Stomach (tissue), 9 donors: ENCODE results near the gene LILRB1. TPM values are rescaled to one million over a fixed set of nuclear protein-coding genes. Genes with fewer than 3 reads are reported as not detected.

Experiments used
- DNase-seq, 2 donors: peaks; one replicate each; pipeline versions ENCODE4 v3.0.0 to v3.0.0-alpha.2; 2013 to 2019
- H3K27ac ChIP-seq, 5 donors: fragments of 200-600 bp in 4 of 5; sonication (generic) in 4 of 5; one replicate each; pipeline ENCODE4 v1.5.1; 2013 to 2019; ENCODE audit warnings: mild to moderate bottlenecking in 1 of 5, moderate library complexity in 1 of 5
- H3K27me3 ChIP-seq, 3 donors: fragments of 200-600 bp; sonication (generic); one replicate each; pipeline ENCODE4 v1.5.1; 2017 to 2019; ENCODE audit warnings: mixed run types in 1 of 3
- H3K36me3 ChIP-seq, 4 donors: fragments of 200-600 bp; sonication (generic); 1 replicate in 3 of 4; 2 replicates in 1 of 4; pipeline ENCODE4 v1.5.1; 2016 to 2019
- H3K4me1 ChIP-seq, 4 donors: fragments of 200-600 bp; sonication (generic); one replicate each; pipeline ENCODE4 v1.5.1; 2016 to 2019
- H3K4me3 ChIP-seq, 4 donors: fragments of 200-600 bp; sonication (generic) in 3 of 4; one replicate each; pipeline ENCODE4 v1.5.1; 2016 to 2019; ENCODE audit warnings: mild to moderate bottlenecking in 1 of 4
- H3K9me3 ChIP-seq, 4 donors: fragments of 200-600 bp; sonication (generic); one replicate each; pipeline ENCODE4 v1.5.1; 2016 to 2019
- CTCF ChIP-seq, 7 experiments: fragments of 450-650 bp in 4 of 7; fragments of 200-600 bp in 3 of 7; sonication (generic) in 3 of 7; IDR thresholded peaks; one replicate each; pipeline ENCODE4 v1.5.1; 2016 to 2019; ENCODE audit warnings: antibody characterized with exemption in 7 of 7, control low read depth in 2 of 7, mild to moderate bottlenecking in 1 of 7
- EP300 ChIP-seq: sonication (generic); formaldehyde crosslinking; IDR thresholded peaks from one replicate; pipeline ENCODE4 v1.6.1; 2017; ENCODE audit warnings: antibody characterized with exemption
- POLR2A ChIP-seq, 4 donors: fragments of 450-650 bp; IDR thresholded peaks; one replicate each; pipeline ENCODE4 v1.6.1; 2016; ENCODE audit warnings: antibody characterized with exemption in 4 of 4, control low read depth in 2 of 4, mild to moderate bottlenecking in 1 of 4, moderate library complexity in 1 of 4
- POLR2AphosphoS5 ChIP-seq, 3 donors: sonication (generic); formaldehyde crosslinking; IDR thresholded peaks; one replicate each; pipeline ENCODE4 v1.6.1; 2016; ENCODE audit warnings: antibody characterized with exemption in 3 of 3
- WGBS, 5 donors: extraction: QIAGEN DNeasy Blood & Tissue Kit in 3 of 5; methylation state at CpG; one replicate each; pipeline versions ENCODE4 v1.1.5 to v1.1.7; 2013 to 2018; 5-methylcytosine and 5-hydroxymethylcytosine counted together
- intact Hi-C: fragments of 100-400 bp; cut with DNase I; formaldehyde crosslinking; loops from one replicate; pipeline ENCODE4 v1.15.1; 2023; ENCODE audit warnings: low total_unique reads
- polyA plus RNA-seq, 3 donors: library from polyadenylated mRNA; stranded (reverse); fragments of 200-250 nt; gene quantifications; one replicate each; pipeline ENCODE4 v1.2.3, GENCODE V29; 2013
- total RNA-seq, 5 donors: library from RNA; depleted of rRNA; stranded (reverse); fragments of >200 nt; gene quantifications; one replicate each; pipeline versions ENCODE4 v1.1.0 to v1.2.3, GENCODE V29; 2014 to 2016
- donor health status: healthy with polysubstance abuse.
- donor health status: Bipolar disorder and iron deficiency.
- donor health status: healthy.

Gene LILRB1
- total and polyA plus RNA-seq, 8 donors, result 0.37 to 50.8 (median 2.0) TPM; not detected in 1

DNA sequence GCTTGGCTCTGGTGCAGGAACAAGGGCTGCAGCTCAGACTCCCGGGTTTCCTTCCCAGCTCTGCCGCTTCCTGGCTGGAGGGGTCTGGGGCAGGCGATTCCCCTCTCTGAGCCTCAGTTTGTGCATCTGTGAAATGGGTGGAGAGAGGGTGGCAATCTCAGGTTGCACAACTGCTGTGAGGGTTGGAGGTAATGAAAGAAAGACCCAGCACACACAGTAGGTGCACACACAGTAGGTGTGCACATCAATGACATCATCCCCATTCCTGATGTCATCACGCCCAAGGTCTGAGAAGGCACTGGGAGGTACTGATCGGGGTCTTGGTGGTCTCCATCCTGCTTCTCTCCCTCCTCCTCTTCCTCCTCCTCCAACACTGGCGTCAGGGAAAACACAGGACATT is 35.2 kb downstream of the LILRB1 start:
- H3K36me3 ChIP-seq, result no peaks in the 10 kb centered on the region
- no peak for DNase-seq
- 73 to 86% (median 78%) methylated on average over 6 of the region's 6 CpGs for WGBS, 5 donors
- peaks cover 0 to 19% (median 0%) of the 10 kb centered on the region in 4 donors for H3K9me3 ChIP-seq
- no peak overlapping the region for H3K27ac ChIP-seq
- H3K4me1 ChIP-seq, result no peaks in the 10 kb centered on the region
- H3K27me3 ChIP-seq, result peaks cover 0 to 50% (median 13%) of the 10 kb centered on the region in 3 donors
- intact Hi-C loops, result no loop called here
- TF ChIP-seq POLR2AphosphoS5 (IDR thresholded peaks at IDR 0.05) (no peak), CTCF (IDR thresholded peaks at IDR 0.05) (no peak), POLR2A (IDR thresholded peaks at IDR 0.05) (no peak), EP300 (no peak)
- no peak overlapping the region for H3K4me3 ChIP-seq

GRCh38 chr19:54667217-54667616 is 36.9 kb downstream of the LILRB1 start:
- Histone ChIP-seq H3K27ac (no peak overlapping the region), H3K36me3 (no peaks in the 10 kb centered on the region), H3K9me3 (peaks cover 0 to 19% (median 0%) of the 10 kb centered on the region in 4 donors), H3K4me1 (no peaks in the 10 kb centered on the region), H3K27me3 (peaks cover 0 to 58% (median 25%) of the 10 kb centered on the region in 3 donors), H3K4me3 (no peak overlapping the region)
- intact Hi-C loops, result no loop called here
- no peak for DNase-seq
- WGBS, 5 donors, result 76 to 90% (median 86%) methylated on average over 12 of the region's 12 CpGs
- no peak for TF ChIP-seq EP300

DNA sequence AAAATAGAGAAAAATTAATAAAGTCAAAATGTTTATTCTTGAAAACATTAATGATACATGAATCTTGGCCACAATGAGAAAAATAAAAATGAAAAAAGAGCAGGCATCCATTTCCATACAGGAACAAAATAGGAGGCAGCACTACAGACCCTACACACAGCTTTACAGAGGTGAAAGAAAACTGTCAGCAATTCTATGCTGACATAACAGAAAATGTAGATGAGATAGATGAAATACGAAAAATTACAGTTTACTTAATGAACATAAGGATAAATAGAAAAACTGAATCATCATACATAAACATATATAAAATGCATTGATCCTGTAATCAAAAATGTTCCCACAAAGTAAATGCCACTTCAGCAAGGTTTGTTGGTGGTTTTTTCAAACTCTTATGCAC is 38.1 kb downstream of the LILRB1 start:
- peaks cover 0 to 52% (median 25%) of the 10 kb centered on the region in 3 donors for H3K27me3 ChIP-seq
- H3K9me3 ChIP-seq, result peaks cover 0 to 19% (median 0%) of the 10 kb centered on the region in 4 donors
- WGBS, 5 donors, result 52 to 59% (median 54%) methylated on average over 1 of the region's 1 CpG
- no peak overlapping the region for H3K4me3 ChIP-seq
- no peak for DNase-seq
- intact Hi-C loops, result no loop called here
- H3K27ac ChIP-seq, result no peak overlapping the region
- no peaks in the 10 kb centered on the region for H3K36me3 ChIP-seq
- no peaks in the 10 kb centered on the region for H3K4me1 ChIP-seq
- TF ChIP-seq CTCF (IDR thresholded peaks at IDR 0.05) (no peak), EP300 (no peak), POLR2A (IDR thresholded peaks at IDR 0.05) (no peak), POLR2AphosphoS5 (IDR thresholded peaks at IDR 0.05) (no peak)

DNA sequence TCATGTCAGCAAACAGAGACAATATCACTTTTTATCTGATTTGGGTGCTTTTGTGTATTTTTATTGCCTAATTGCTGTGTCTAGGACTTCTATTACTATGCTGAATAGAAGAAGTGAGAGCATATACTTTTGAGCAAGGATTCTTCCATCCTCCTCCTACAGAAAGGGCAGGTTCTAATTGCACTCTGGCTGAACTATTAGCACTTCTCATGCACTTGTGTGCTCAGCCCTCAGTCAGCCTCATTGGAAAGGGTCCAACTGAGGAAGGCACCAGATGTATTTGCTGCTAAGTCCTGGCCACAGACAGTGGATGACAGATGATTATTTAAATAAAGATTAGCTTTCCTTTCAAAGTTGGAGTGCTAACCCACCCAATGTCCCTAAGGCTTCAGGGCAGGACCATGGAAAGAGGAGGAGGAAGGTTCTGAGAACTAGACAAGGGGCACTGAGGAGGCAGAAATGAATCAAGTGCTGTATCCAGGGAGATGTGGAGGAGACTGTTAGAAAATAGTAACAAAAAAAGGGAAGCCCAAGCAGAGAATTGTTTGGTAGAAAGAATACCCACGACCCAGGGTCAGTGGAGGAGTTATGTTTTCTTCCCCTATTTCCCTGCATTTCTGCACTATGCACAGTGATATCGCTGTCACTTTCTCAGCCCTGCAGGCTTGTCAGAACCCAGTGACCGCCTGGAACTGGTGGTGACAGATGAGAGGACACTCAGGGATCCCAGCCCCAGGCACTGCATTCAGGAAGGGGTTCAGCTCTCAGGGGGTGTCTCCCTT is 40.5 kb downstream of the LILRB1 start:
- TF ChIP-seq EP300, result no peak
- TF ChIP-seq POLR2A (IDR thresholded peaks at IDR 0.05), result no peak
- no peak for TF ChIP-seq POLR2AphosphoS5 (IDR thresholded peaks at IDR 0.05)
- no peak for TF ChIP-seq CTCF (IDR thresholded peaks at IDR 0.05)
- Histone ChIP-seq H3K27me3 (peaks cover 0 to 28% (median 13%) of the 10 kb centered on the region in 3 donors), H3K9me3 (peaks cover 0 to 19% (median 0%) of the 10 kb centered on the region in 4 donors), H3K36me3 (no peaks in the 10 kb centered on the region), H3K4me1 (no peaks in the 10 kb centered on the region), H3K27ac (no peak overlapping the region), H3K4me3 (no peak overlapping the region)
- 48 to 61% (median 57%) methylated on average over 3 of the region's 3 CpGs for WGBS, 5 donors
- no peak for DNase-seq
- intact Hi-C loops, result loop anchor here (10.0 kb wide), 1 partner anchor 186 kb away; no protein-coding TSS in a partner anchor

DNA sequence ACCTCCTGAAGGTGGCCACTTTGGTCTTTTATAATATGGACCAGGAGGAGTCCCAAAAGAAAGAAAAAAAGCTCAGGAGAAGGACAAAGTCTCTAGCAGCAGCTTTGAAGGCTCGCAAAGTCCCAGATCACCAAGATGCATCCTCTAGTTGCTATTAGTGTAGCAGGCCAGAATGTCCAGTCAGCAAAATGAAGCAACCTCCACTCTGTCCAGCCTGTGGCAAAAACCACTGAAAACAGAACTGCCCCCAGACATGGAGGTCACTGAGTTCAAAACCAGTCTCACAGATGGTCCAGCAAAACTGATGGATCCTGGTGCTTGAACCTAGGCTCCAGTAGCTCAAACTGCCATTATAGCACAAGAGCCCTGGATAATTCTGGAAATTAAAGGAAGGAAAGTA is 42.9 kb downstream of the LILRB1 start:
- DNase-seq, result no peak
- no peaks in the 10 kb centered on the region for H3K36me3 ChIP-seq
- TF ChIP-seq CTCF (IDR thresholded peaks at IDR 0.05), result no peak
- no peak for TF ChIP-seq EP300
- no peak for TF ChIP-seq POLR2AphosphoS5 (IDR thresholded peaks at IDR 0.05)
- no peak for TF ChIP-seq POLR2A (IDR thresholded peaks at IDR 0.05)
- H3K4me1 ChIP-seq, result no peaks in the 10 kb centered on the region
- H3K27ac ChIP-seq, result no peak overlapping the region
- H3K9me3 ChIP-seq, result peaks cover 0 to 2% (median 0%) of the 10 kb centered on the region in 4 donors
- H3K4me3 ChIP-seq, result no peak overlapping the region
- peaks cover 0 to 35% (median 12%) of the 10 kb centered on the region in 3 donors for H3K27me3 ChIP-seq
- intact Hi-C loops, result loop anchor here (10.0 kb wide), 1 partner anchor 188 kb away; no protein-coding TSS in a partner anchor
- 83 to 95% (median 89%) methylated on average over 1 of the region's 1 CpG for whole genome bisulfite sequencing, 5 donors
